GM18526 (cell line): ENCODE data around the gene LRRC4B.

Experiments
- POLR2A ChIP-seq: IDR thresholded peaks from 3 replicates; pipeline ENCODE4 v1.6.1; 2011; ENCODE audit not compliant: insufficient read length; ENCODE audit errors: extremely low read depth

The LRRC4B gene

GRCh38 chr19:50569938-50570540 is 1.8 kb upstream of the LRRC4B start:
- no peak for TF ChIP-seq POLR2A

GRCh38 chr19:50568728-50569698 is 778 bp upstream of the LRRC4B start:
- TF ChIP-seq POLR2A, result no peak

- no peak for TF ChIP-seq POLR2A
Observed at GRCh38 chr19:50567052-50567841, 988 bp downstream of the LRRC4B start.

GRCh38 chr19:50565984-50566903 is 2.0 kb downstream of the LRRC4B start:
- TF ChIP-seq POLR2A, result no peak

- no peak for TF ChIP-seq POLR2A
Observed at GRCh38 chr19:50564229-50565105, 3.8 kb downstream of the LRRC4B start.

GRCh38 chr19:50563597-50563996 is 4.6 kb downstream of the LRRC4B start:
- no peak for TF ChIP-seq POLR2A

GRCh38 chr19:50562996-50563395 is 5.2 kb downstream of the LRRC4B start:
- TF ChIP-seq POLR2A, result no peak

GRCh38 chr19:50562329-50562728 is 5.9 kb downstream of the LRRC4B start:
- TF ChIP-seq POLR2A, result no peak

GRCh38 chr19:50559636-50560035 is 8.6 kb downstream of the LRRC4B start:
- no peak for TF ChIP-seq POLR2A

- TF ChIP-seq POLR2A, result no peak
Observed at GRCh38 chr19:50558449-50558848, 9.8 kb downstream of the LRRC4B start.

- TF ChIP-seq POLR2A, result no peak
Observed at GRCh38 chr19:50558039-50558438, 10.2 kb downstream of the LRRC4B start.

GRCh38 chr19:50557009-50557613 is 11.1 kb downstream of the LRRC4B start:
- TF ChIP-seq POLR2A, result no peak
